SHP77 (cell line): ENCODE measurements around the gene GALNT15.

Source experiments
- DNase-seq, 2 experiments: peaks; one replicate each; lab custom pipeline; 2025; lab: John Stamatoyannopoulos, UW

The GALNT15 gene

GRCh38 chr3:16227566-16227965 is 53.1 kb downstream of the GALNT15 start:
- no peak for DNase-seq

GRCh38 chr3:16229681-16230080 is 55.2 kb downstream of the GALNT15 start:
- no peak for DNase-seq

- DNase-seq = no peak
These were observed 57.5 kb downstream of the GALNT15 start for GRCh38 chr3:16231983-16232382.

DNA sequence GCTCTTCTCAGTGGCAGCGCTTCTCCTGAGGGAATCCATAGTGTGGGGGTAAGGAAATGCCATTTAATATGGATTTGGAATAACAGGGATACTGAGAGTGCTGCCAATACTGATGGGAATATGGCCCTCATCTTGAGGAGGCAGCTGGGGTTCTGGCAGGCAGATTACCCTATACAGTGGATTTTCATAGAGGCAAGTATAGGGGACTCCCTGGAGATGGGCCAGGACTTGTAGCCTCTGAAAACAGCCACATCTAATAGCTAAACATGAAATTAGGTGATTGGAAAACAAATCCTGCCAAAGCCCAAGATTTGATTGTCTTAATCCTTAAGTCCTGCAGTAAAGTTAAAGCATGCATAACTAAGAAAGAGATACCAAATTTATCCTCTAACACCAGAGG is 59.3 kb downstream of the GALNT15 start:
- DNase-seq = no peak

GRCh38 chr3:16234281-16234680 is 59.8 kb downstream of the GALNT15 start:
- DNase-seq = no peak

GRCh38 chr3:16236030-16236639 is 61.7 kb downstream of the GALNT15 start:
- no peak for DNase-seq

DNA sequence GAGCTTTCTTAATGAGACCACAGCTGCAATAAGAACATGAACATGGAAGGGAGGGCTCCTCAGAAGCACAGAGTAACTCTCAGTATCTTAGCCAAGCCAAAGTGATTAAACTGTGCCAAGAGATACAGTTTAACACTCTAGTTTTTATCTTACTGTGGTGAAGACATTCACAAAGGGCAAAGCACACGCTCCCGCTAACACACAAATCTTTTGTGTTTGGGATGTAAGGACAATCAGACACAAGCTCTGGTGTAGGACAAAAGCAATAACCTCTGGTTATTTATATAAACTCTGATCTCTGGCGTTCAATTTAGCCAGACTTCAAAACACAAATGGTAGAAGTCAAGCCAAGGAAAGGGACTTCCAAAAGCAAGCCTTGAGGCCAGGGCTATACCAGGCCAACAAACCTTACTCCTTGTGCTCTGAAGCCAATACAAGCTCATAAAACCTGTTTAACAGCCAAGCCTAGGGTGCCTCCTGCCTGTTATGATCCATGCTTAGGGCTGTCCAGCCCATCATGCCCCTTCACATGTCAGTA is 62.4 kb downstream of the GALNT15 start:
- no peak for DNase-seq

DNA sequence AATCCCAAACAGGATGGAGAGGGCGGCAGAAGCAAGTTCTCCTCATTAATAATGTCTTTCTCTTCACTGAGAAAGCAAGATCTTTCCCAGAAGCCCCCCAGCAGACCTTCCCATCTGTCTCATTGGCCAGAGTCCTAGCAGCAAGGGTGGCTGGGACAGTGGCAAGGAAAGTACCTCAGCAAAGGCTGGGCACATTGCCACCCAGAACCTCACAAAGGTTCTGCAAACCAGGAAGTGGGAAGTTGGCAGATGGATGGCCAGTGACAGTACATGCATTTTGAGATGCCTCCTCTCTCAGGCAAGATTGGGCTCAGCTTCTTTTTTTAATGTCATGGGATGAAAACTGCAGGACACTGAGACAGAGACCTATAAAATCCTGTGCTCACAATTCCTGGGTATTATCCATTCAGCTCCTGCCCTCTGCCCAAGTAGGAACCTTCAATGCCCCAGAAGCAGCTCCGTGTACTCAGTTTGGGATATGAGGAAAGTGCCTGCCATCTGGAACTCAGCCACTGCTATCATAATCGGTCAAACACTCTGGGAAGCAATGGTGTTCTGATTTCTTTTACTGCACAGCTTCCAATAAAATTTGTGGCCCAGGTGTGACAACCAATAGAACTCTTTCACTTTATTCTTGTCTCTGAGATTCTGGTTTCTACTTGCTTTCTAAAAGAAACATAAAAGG is 64.7 kb downstream of the GALNT15 start:
- no peak for DNase-seq

DNA sequence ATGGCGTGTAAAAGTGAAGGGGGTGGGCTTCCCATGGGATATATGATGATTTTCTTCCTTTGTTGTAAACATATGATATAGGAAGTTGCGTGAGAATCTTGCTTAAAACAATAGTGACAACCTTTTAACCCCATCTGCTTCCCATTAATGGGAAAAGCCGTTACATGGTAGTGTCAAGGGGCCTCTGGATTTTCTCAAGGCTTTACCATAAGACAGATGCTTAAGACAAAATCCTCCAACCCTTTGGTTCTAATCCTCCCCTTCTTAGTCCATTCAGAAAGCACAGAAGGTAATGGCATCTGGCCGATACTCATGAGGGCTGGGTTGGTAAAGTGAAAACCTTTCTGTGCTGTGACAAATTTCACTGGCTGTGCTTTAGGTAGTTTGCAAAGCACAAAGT is 65.3 kb downstream of the GALNT15 start:
- DNase-seq = no peak

- DNase-seq = no peak
These were observed 65.9 kb downstream of the GALNT15 start for GRCh38 chr3:16240229-16241023.

GRCh38 chr3:16241225-16241624 is 66.7 kb downstream of the GALNT15 start:
- no peak for DNase-seq

GRCh38 chr3:16242177-16242576 is 67.7 kb downstream of the GALNT15 start:
- no peak for DNase-seq

DNA sequence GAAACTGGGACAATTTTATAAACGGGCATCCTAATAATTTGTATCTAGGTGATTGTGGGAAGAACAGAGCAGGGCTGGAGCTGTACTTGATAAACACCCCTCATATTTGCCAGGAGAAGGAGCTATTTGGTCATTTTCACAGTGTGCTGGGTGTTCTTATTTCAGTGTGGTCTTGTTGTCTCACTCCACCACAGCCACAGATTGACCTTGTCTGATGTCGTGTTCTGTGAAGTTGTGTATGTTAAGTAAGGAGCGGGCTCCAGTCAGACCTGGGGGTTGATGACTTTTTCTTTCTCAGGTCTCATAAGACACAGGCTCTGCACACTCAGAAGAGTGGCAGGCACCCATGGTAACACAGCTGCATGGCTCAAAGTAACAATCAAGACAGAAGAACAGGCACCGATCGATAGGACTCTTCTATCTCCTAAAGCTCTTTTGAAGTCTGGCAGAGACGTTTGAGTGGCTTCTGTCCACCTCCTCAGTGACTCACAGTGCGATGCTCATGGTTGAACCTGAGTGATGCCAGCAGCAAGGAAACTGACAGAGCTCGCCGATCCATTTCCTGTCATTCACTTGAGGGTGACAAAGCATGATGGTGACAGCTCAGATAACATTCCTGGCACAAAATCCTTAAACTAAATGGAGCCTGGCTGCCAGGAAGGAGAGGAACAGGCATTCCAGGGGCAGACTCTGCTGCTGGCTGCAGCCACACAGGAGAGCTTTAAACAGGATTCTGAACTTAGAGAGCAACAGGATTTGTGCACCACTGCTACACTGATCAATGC is 69.4 kb downstream of the GALNT15 start:
- DNase-seq = no peak

- no peak for DNase-seq
These were observed 71.1 kb downstream of the GALNT15 start for GRCh38 chr3:16245609-16246008.

GRCh38 chr3:16247282-16248061 is 73.0 kb downstream of the GALNT15 start:
- DNase-seq = peak; percentile 65 to 80

GRCh38 chr3:16248556-16248955 is 74.1 kb downstream of the GALNT15 start:
- no peak for DNase-seq

GRCh38 chr3:16249336-16249735 is 74.9 kb downstream of the GALNT15 start:
- DNase-seq = peak; percentile 29 to 33

DNA sequence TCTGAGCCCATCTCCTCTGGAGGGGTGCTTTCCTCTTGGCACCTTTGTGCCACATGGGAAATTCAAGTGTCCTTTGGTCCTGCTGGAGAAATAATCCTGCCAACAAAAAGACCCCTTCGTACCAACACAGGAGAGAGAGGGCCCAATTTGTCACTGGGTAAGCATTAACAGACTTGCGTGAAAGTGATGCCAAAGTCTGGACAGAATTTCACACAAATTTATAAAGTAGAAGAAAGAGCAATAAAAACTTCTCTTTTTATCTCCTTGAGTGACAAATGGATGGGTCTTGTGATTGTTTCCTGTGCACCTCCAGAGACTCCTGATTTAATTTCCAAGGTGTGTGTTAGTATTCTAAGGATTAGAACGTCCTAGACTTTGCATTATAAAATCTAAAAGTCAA is 75.4 kb downstream of the GALNT15 start:
- DNase-seq = no peak

GRCh38 chr3:16251316-16252085 is 77.0 kb downstream of the GALNT15 start:
- no peak for DNase-seq

- DNase-seq = no peak
These were observed 77.9 kb downstream of the GALNT15 start for GRCh38 chr3:16252243-16252978.
